Gastrocnemius medialis (tissue), 4 donors: Measurements from ENCODE around the gene ABHD17C. TPM values are rescaled to one million over a fixed set of nuclear protein-coding genes. Genes with fewer than 3 reads are reported as not detected.

Experiments used
- ATAC-seq, 2 donors: fragments of 150-250 bp; one replicate each; pipeline ENCODE4 v1.9.1; 2016
- DNase-seq, 2 donors: peaks; one replicate each; pipeline ENCODE4 v3.0.0-alpha.2; 2019
- H3K27ac ChIP-seq, 4 donors: fragments of 200-600 bp; sonication (generic); 1 replicate in 1 of 4; 2 replicates in 3 of 4; pipeline ENCODE4 v1.5.1; 2016 to 2018; ENCODE audit warnings: mild to moderate bottlenecking in 2 of 4, moderate library complexity in 1 of 4
- H3K27me3 ChIP-seq, 3 donors: fragments of 200-600 bp; sonication (generic) in 2 of 3; 1 replicate in 1 of 3; 2 replicates in 2 of 3; pipeline versions ENCODE4 v1.5.1 to v1.6.0; 2016 to 2019; ENCODE audit warnings: mild to moderate bottlenecking in 1 of 3, moderate library complexity in 1 of 3
- H3K36me3 ChIP-seq, 2 donors: fragments of 200-600 bp; sonication (generic) in 1 of 2; one replicate each; pipeline ENCODE4 v1.5.1; 2017 to 2018
- H3K4me1 ChIP-seq, 2 donors: fragments of 200-600 bp; sonication (generic) in 1 of 2; one replicate each; pipeline ENCODE4 v1.5.1; 2016 to 2017; ENCODE audit warnings: mild to moderate bottlenecking in 2 of 2
- H3K4me3 ChIP-seq, 4 donors: fragments of 200-600 bp; sonication (generic) in 3 of 4; 1 replicate in 1 of 4; 2 replicates in 3 of 4; pipeline ENCODE4 v1.5.1; 2016 to 2019; ENCODE audit warnings: mild to moderate bottlenecking in 2 of 4
- H3K9me3 ChIP-seq, 3 donors: fragments of 200-600 bp; sonication (generic) in 2 of 3; 1 replicate in 1 of 3; 2 replicates in 2 of 3; pipeline ENCODE4 v1.5.1; 2016 to 2019
- POLR2A ChIP-seq, 2 donors: fragments of 450-650 bp; IDR thresholded peaks; one replicate each; pipeline ENCODE4 v1.6.1; 2017; ENCODE audit warnings: antibody characterized with exemption in 2 of 2, mild to moderate bottlenecking in 2 of 2, moderate library complexity in 2 of 2
- in situ Hi-C, 4 donors: fragments of 200-750 bp; cut with MboI; loops; one replicate each; pipeline versions ENCODE4 v1.15.0 to v1.8.0; 2017; ENCODE audit warnings: low sequenced_read_pairs in 4 of 4
- intact Hi-C: fragments of 100-400 bp; cut with DNase I; formaldehyde crosslinking; loops from one replicate; pipeline ENCODE4 v1.15.1; 2023; ENCODE audit warnings: low total_unique reads
- total RNA-seq, 4 donors: library from RNA; depleted of rRNA; stranded (reverse); fragments of >200 nt; gene quantifications; one replicate each; pipeline versions ENCODE4 v1.1.0 to v1.2.3, GENCODE V29; 2016
- TF ChIP-seq, protein P1 (sequence below), 5 experiments: fragments of 450-650 bp in 3 of 5; fragments of 200-600 bp in 2 of 5; sonication (generic) in 2 of 5; IDR thresholded peaks in 4 of 5; conservative IDR thresholded peaks in 1 of 5; 1 replicate in 4 of 5; 2 replicates in 1 of 5; pipeline ENCODE4 v1.5.1; 2016 to 2019; ENCODE audit warnings: antibody characterized with exemption in 5 of 5, mild to moderate bottlenecking in 3 of 5, moderate library complexity in 3 of 5

ABHD17C gene
- total RNA-seq, 4 donors from 2014 or later = 0.98 to 3.3 (median 2.5) TPM; not detected in 1

DNA sequence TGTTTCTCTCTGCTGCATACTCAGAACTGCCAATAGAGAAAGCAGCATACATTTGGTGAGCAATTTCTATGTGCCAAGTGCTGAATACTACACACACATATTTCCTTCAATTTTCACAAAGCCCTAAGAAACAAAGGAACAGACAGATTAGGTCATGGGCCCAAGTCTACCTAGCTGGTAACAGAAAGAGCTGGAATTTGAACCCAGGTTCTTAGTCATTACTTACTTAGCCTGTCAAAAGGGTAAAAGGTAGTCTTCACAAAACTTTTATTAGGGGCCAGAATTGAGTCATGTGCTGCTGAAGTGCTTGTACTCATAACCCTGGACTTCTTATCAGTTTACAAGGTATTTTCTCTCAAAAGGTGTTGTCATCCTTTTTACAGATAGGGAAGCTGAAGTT is 10.4 kb upstream of the ABHD17C start:
- H3K4me3 ChIP-seq = no peak overlapping the region
- no peaks in the 10 kb centered on the region for H3K9me3 ChIP-seq
- in situ Hi-C loops = no loop called here
- DNase-seq (no peak), ATAC-seq (no peak)
- intact Hi-C loops = no loop called here
- H3K4me1 ChIP-seq = no peaks in the 10 kb centered on the region
- no peaks in the 10 kb centered on the region for H3K36me3 ChIP-seq
- H3K27me3 ChIP-seq = no peaks in the 10 kb centered on the region
- TF ChIP-seq POLR2A (IDR thresholded peaks at IDR 0.05) = no peak
- TF ChIP-seq, protein P1, sequence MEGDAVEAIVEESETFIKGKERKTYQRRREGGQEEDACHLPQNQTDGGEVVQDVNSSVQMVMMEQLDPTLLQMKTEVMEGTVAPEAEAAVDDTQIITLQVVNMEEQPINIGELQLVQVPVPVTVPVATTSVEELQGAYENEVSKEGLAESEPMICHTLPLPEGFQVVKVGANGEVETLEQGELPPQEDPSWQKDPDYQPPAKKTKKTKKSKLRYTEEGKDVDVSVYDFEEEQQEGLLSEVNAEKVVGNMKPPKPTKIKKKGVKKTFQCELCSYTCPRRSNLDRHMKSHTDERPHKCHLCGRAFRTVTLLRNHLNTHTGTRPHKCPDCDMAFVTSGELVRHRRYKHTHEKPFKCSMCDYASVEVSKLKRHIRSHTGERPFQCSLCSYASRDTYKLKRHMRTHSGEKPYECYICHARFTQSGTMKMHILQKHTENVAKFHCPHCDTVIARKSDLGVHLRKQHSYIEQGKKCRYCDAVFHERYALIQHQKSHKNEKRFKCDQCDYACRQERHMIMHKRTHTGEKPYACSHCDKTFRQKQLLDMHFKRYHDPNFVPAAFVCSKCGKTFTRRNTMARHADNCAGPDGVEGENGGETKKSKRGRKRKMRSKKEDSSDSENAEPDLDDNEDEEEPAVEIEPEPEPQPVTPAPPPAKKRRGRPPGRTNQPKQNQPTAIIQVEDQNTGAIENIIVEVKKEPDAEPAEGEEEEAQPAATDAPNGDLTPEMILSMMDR (IDR thresholded peaks at IDR 0.05 in 4 of 5, conservative IDR thresholded peaks at IDR 0.05 in 1 of 5) = no peak
- H3K27ac ChIP-seq = no peak overlapping the region

DNA sequence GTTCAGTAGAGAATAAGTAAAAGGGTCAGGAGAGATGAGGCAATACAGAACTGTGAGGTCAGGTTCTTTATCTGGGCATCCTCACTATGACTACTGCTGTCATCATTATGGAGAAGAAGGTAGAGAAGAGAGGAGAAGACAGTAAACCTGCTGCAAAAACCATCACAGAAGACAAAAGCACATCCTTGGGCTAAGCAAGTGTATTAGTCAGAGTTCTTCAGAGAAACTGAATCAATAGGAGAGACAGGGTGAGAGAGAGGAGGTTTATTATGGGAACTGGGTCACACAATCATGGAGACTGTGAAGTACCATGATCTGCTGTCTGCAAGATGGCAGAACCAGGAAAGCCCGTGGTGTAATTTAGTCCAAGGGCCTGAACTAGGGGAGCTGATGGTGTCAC is 9.5 kb upstream of the ABHD17C start:
- Histone ChIP-seq H3K9me3 (no peaks in the 10 kb centered on the region), H3K36me3 (no peaks in the 10 kb centered on the region), H3K4me1 (no peaks in the 10 kb centered on the region), H3K27me3 (no peaks in the 10 kb centered on the region), H3K27ac (no peak overlapping the region), H3K4me3 (no peak overlapping the region)
- TF ChIP-seq, protein P1 (IDR thresholded peaks at IDR 0.05 in 4 of 5, conservative IDR thresholded peaks at IDR 0.05 in 1 of 5) = no peak
- no peak for TF ChIP-seq POLR2A (IDR thresholded peaks at IDR 0.05)
- DNase-seq (no peak), ATAC-seq (no peak)
- intact Hi-C loops (no loop called here), in situ Hi-C loops (no loop called here)

DNA sequence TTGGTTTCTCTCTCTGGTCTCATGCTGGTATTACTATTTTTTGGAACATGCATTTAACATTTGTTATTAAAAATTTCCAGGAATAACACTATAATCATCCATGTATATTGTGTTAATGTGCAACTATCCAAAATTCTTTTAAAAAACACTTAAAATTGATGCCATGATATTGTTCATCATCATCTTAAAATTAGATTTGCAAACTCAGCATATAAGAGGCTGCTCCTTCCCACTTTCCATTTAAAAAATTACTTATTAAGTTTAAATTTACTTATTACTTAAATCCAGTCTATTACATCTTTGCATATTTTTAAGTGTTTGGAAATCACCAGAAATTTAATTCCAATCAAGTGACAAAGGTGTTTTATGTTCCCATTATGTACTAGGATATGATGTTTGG is 5.8 kb upstream of the ABHD17C start:
- DNase-seq = no peak
- intact Hi-C loops = no loop called here
- Histone ChIP-seq H3K4me3 (no peak overlapping the region), H3K4me1 (no peaks in the 10 kb centered on the region), H3K36me3 (no peaks in the 10 kb centered on the region), H3K27me3 (no peaks in the 10 kb centered on the region), H3K9me3 (no peaks in the 10 kb centered on the region), H3K27ac (no peak overlapping the region)
- in situ Hi-C loops = no loop called here
- TF ChIP-seq POLR2A (IDR thresholded peaks at IDR 0.05) = no peak
- TF ChIP-seq, protein P1 (IDR thresholded peaks at IDR 0.05 in 4 of 5, conservative IDR thresholded peaks at IDR 0.05 in 1 of 5) = no peak
- ATAC-seq = no peak

DNA sequence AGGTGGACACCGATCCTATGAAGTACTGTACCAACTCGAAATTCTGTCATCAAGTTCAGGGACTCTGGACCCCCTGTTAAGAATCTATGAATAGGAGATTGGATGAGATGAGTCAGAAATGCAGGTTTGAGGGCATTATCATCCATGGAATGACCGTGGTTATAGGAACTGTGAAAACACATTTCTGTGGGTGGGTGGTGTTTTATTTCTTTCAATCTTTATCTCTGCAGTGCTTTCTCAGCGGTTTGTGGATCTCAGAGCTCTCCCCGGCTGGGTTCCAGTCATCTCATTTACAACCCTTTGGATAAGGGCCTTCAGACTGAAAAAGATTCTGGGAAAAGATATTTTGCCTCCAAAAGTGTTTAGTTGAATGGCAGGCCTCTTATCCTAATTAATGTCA is 5.4 kb upstream of the ABHD17C start:
- DNase-seq (no peak), ATAC-seq (no peak)
- no peak for TF ChIP-seq POLR2A (IDR thresholded peaks at IDR 0.05)
- no peaks in the 10 kb centered on the region for H3K4me1 ChIP-seq
- in situ Hi-C loops = no loop called here
- H3K4me3 ChIP-seq = no peak overlapping the region
- intact Hi-C loops = loop anchor here (10.0 kb wide), 1 partner anchor 295 kb away; the partner anchor contains the start of gene MESD
- no peaks in the 10 kb centered on the region for H3K27me3 ChIP-seq
- H3K27ac ChIP-seq = no peak overlapping the region
- no peaks in the 10 kb centered on the region for H3K36me3 ChIP-seq
- H3K9me3 ChIP-seq = no peaks in the 10 kb centered on the region

DNA sequence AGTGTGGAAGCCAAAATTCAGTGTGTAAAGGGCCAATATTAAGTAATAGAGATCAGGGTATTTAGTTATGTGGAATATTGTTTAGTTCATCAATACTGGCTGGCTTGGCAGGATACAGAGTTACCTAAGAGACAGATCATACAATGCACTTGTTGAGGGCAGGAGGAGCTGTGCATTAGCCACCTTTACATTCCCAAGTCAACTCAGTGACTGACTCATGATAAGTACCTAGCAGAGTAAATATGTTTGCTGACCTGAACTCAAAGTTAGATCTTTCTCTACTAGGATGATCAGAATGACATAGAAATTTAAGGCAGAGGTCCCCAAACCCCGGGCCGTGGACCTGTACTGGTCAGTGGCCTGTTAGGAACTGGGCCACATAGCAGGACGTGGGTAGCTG is 3.5 kb upstream of the ABHD17C start:
- peaks cover 6 to 7% of the 10 kb centered on the region in 2 donors for H3K4me1 ChIP-seq
- ATAC-seq = no peak
- H3K4me3 ChIP-seq = no peak overlapping the region
- no peak for DNase-seq
- no peaks in the 10 kb centered on the region for H3K9me3 ChIP-seq
- TF ChIP-seq, protein P1 (IDR thresholded peaks at IDR 0.05 in 4 of 5, conservative IDR thresholded peaks at IDR 0.05 in 1 of 5) = no peak
- TF ChIP-seq POLR2A (IDR thresholded peaks at IDR 0.05) = no peak
- no peak overlapping the region for H3K27ac ChIP-seq
- in situ Hi-C loops (no loop called here), intact Hi-C loops (loop anchor here (10.0 kb wide), 1 partner anchor 293 kb away; the partner anchor contains the start of gene MESD)
- no peaks in the 10 kb centered on the region for H3K36me3 ChIP-seq
- H3K27me3 ChIP-seq = no peaks in the 10 kb centered on the region
